Measurements from ENCODE around the gene PLN.

PLN gene

GRCh38 chr6:118591897-118592296, 43.8 kb downstream of the PLN start:
- no peak overlapping the region for H3K4me2 ChIP-seq (ENCODE audit: low read length)
- peaks cover 30% of the 10 kb centered on the region for H3K79me2 ChIP-seq
- no peaks in the 10 kb centered on the region for H3K27me3 ChIP-seq (ENCODE audit: control insufficient read depth, insufficient read depth, low read length)
- no peak overlapping the region for H3K4me3 ChIP-seq (ENCODE audit: low read depth, low read length)
- H3K9me3 ChIP-seq (ENCODE audit: control insufficient read depth, low read length), result no peaks in the 10 kb centered on the region
- TF ChIP-seq CTCF (IDR thresholded peaks at IDR 0.05), result no peak
- no peak overlapping the region for H2AFZ ChIP-seq
- no peaks in the 10 kb centered on the region for H3K36me3 ChIP-seq (ENCODE audit: control insufficient read depth, insufficient read depth, low read length)
- H3K27ac ChIP-seq, result no peak overlapping the region
- H3K4me1 ChIP-seq, result no peaks in the 10 kb centered on the region
- H3K9ac ChIP-seq, result no peak overlapping the region

- Histone ChIP-seq H3K79me2 (peaks cover 39% of the 10 kb centered on the region), H2AFZ (no peak overlapping the region), H3K27ac (no peak overlapping the region), H3K9me3 (ENCODE audit: control insufficient read depth, low read length) (no peaks in the 10 kb centered on the region), H3K36me3 (ENCODE audit: control insufficient read depth, insufficient read depth, low read length) (no peaks in the 10 kb centered on the region), H3K4me1 (no peaks in the 10 kb centered on the region), H3K4me3 (ENCODE audit: low read depth, low read length) (no peak overlapping the region), H3K4me2 (ENCODE audit: low read length) (no peak overlapping the region), H3K9ac (no peak overlapping the region), H3K27me3 (ENCODE audit: control insufficient read depth, insufficient read depth, low read length) (no peaks in the 10 kb centered on the region)
- no peak for TF ChIP-seq CTCF (IDR thresholded peaks at IDR 0.05)
These were observed 46.8 kb downstream of the PLN start for GRCh38 chr6:118594877-118595276.

DNA sequence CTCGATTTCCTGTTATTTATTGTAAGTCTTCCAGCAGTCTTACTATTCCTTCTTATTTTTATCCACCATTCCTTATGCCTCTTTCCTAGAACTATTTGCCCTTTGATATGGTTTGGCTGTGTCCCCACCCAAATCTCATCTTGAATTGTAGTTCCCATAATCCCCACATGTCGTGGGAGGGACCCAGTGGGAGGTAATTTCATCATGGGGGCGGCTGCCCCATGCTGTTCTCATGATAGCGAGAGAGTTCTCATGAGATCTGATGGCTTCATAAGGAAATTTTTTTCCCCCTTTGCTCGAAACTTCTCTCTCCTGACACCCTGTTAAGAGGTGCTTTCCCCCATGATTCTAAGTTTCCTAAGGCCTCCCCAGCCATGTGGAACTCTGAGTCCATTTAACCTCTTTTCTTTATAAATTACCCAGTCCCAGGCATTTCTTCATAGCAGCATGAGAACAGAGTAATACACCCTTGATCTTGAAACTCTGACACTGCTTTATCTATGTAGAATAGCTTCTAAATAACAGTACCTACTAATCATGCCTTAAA, 48.8 kb downstream of the PLN start:
- TF ChIP-seq CTCF (IDR thresholded peaks at IDR 0.05), result no peak
- Histone ChIP-seq H3K4me3 (ENCODE audit: low read depth, low read length) (no peak overlapping the region), H3K27me3 (ENCODE audit: control insufficient read depth, insufficient read depth, low read length) (no peaks in the 10 kb centered on the region), H3K36me3 (ENCODE audit: control insufficient read depth, insufficient read depth, low read length) (no peaks in the 10 kb centered on the region), H2AFZ (no peak overlapping the region), H3K27ac (no peak overlapping the region), H3K4me1 (no peaks in the 10 kb centered on the region), H3K4me2 (ENCODE audit: low read length) (no peak overlapping the region), H3K9ac (no peak overlapping the region), H3K79me2 (peaks cover 32% of the 10 kb centered on the region), H3K9me3 (ENCODE audit: control insufficient read depth, low read length) (no peaks in the 10 kb centered on the region)

DNA sequence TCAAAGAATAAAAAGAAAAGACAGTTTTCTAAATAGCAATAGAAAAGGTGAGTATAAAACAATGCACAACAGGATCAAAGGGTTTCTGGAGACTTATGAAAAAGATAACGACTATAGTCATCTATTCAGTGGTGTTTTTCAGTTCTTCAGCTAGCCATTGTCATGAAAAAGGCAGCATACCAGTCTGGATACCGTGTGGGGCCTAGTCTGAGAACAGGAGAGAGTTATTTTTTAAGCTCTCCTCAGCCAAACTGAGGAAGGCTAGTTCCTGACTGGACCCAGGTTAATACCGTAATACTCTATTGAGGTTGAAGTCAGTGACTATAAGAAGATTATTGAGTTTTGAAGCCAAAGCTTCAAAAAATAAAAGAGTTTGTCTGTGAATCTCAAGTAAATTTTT, 49.5 kb downstream of the PLN start:
- TF ChIP-seq CTCF (IDR thresholded peaks at IDR 0.05), result no peak
- Histone ChIP-seq H3K9me3 (ENCODE audit: control insufficient read depth, low read length) (no peaks in the 10 kb centered on the region), H3K9ac (no peak overlapping the region), H3K27me3 (ENCODE audit: control insufficient read depth, insufficient read depth, low read length) (no peaks in the 10 kb centered on the region), H3K36me3 (ENCODE audit: control insufficient read depth, insufficient read depth, low read length) (no peaks in the 10 kb centered on the region), H3K4me2 (ENCODE audit: low read length) (no peak overlapping the region), H3K27ac (no peak overlapping the region), H3K4me3 (ENCODE audit: low read depth, low read length) (no peak overlapping the region), H3K4me1 (no peaks in the 10 kb centered on the region), H3K79me2 (peaks cover 35% of the 10 kb centered on the region), H2AFZ (no peak overlapping the region)

DNA sequence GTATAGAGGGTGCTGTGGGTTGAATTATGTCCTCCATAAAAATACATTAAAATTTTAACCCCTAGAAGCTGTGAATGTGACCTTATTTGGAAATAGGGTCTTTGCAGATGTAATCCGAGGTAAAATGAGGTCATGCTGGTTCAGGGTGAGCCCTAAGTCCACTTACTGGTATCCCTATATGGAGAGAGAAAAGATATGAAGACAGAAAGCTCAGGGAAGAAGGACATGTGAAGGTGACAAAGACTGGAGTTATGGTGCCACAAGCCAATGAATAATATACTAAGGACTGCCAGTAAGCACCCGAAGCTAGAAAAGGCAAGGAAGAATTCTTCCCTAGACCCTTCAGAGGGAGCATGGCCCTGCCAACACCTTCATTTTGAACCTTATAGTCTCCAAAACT, 50.2 kb downstream of the PLN start:
- Histone ChIP-seq H3K36me3 (ENCODE audit: control insufficient read depth, insufficient read depth, low read length) (no peaks in the 10 kb centered on the region), H3K27me3 (ENCODE audit: control insufficient read depth, insufficient read depth, low read length) (no peaks in the 10 kb centered on the region), H3K4me1 (no peaks in the 10 kb centered on the region), H3K4me2 (ENCODE audit: low read length) (no peak overlapping the region), H3K27ac (no peak overlapping the region), H3K4me3 (ENCODE audit: low read depth, low read length) (no peak overlapping the region), H3K79me2 (peaks cover 41% of the 10 kb centered on the region), H3K9ac (no peak overlapping the region), H2AFZ (no peak overlapping the region), H3K9me3 (ENCODE audit: control insufficient read depth, low read length) (no peaks in the 10 kb centered on the region)
- TF ChIP-seq CTCF (IDR thresholded peaks at IDR 0.05), result no peak

All from parathyroid adenoma (tissue), 2 donors.